Measurements from ENCODE around the gene EIF2S1. TPM values are rescaled to one million over a fixed set of nuclear protein-coding genes. Genes with fewer than 3 reads are reported as not detected.

Gene EIF2S1
- total and polyA plus RNA-seq, 2 of the 13 experiments (the other 11 are each of a cell fraction or from before 2014, with no cell fraction given) = 49.1 to 246 TPM

DNA sequence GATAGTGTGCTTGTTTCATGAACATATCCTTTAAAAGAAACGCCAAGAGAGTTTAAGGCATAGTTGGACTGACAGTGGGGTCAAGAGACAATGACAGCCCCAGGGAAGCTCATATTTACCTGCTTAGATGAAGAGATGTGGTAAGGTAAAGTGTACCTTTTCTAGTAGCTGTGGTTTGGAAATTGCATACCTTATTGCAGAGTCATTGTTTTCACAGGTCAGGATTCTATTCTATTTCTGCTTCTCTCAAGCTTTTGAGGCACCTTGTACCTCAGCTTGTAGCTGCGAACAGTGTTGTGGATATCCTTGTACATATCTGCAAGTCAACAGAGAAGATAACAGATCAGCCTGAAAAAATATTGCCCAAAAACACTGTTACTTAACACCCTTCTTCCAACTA, 48.3 kb upstream of the EIF2S1 start (continued):
- TF ChIP-seq, protein P1, sequence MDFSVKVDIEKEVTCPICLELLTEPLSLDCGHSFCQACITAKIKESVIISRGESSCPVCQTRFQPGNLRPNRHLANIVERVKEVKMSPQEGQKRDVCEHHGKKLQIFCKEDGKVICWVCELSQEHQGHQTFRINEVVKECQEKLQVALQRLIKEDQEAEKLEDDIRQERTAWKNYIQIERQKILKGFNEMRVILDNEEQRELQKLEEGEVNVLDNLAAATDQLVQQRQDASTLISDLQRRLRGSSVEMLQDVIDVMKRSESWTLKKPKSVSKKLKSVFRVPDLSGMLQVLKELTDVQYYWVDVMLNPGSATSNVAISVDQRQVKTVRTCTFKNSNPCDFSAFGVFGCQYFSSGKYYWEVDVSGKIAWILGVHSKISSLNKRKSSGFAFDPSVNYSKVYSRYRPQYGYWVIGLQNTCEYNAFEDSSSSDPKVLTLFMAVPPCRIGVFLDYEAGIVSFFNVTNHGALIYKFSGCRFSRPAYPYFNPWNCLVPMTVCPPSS (IDR thresholded peaks at IDR 0.05) = no peak
- TF ChIP-seq ZNF780A (CRISPR knock-in tag; IDR thresholded peaks at IDR 0.05) = no peak
- TF ChIP-seq, protein P2, sequence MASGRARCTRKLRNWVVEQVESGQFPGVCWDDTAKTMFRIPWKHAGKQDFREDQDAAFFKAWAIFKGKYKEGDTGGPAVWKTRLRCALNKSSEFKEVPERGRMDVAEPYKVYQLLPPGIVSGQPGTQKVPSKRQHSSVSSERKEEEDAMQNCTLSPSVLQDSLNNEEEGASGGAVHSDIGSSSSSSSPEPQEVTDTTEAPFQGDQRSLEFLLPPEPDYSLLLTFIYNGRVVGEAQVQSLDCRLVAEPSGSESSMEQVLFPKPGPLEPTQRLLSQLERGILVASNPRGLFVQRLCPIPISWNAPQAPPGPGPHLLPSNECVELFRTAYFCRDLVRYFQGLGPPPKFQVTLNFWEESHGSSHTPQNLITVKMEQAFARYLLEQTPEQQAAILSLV (CRISPR knock-in tag; IDR thresholded peaks at IDR 0.05; ENCODE audit: borderline replicate concordance) = no peak
- no peak for TF ChIP-seq CREB1 (IDR thresholded peaks at IDR 0.05)
- TF ChIP-seq CREB1 (CRISPR knock-in tag; IDR thresholded peaks at IDR 0.05) = 0 out of 2 replicates have a peak, but pooled peaks have one; percentile 5
- TF ChIP-seq ELF4 (CRISPR knock-in tag; IDR thresholded peaks at IDR 0.05; ENCODE audit: borderline replicate concordance) = no peak
- TF ChIP-seq MAFF (IDR thresholded peaks at IDR 0.05; ENCODE audit: low read depth, low read length) = peak; percentile 27; the same call in 1 of the 2 replicates
- no peak for TF ChIP-seq ZNF644 (CRISPR knock-in tag; IDR thresholded peaks at IDR 0.05; ENCODE audit: low read depth)
- TF ChIP-seq POLR2AphosphoS5 (IDR thresholded peaks at IDR 0.05; ENCODE audit: low read depth, low read length) = no peak
- TF ChIP-seq NFKBIZ (CRISPR knock-in tag; IDR thresholded peaks at IDR 0.05) = no peak
- TF ChIP-seq TCF7 (IDR thresholded peaks at IDR 0.05; ENCODE audit: low read depth) = 0 out of 2 replicates have a peak, but pooled peaks have one; percentile 26
- TF ChIP-seq, protein P3, sequence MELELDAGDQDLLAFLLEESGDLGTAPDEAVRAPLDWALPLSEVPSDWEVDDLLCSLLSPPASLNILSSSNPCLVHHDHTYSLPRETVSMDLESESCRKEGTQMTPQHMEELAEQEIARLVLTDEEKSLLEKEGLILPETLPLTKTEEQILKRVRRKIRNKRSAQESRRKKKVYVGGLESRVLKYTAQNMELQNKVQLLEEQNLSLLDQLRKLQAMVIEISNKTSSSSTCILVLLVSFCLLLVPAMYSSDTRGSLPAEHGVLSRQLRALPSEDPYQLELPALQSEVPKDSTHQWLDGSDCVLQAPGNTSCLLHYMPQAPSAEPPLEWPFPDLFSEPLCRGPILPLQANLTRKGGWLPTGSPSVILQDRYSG (CRISPR knock-in tag; IDR thresholded peaks at IDR 0.05) = no peak
- TF ChIP-seq HMG20B (CRISPR knock-in tag; conservative IDR thresholded peaks at IDR 0.05) = no peak
- no peak for TF ChIP-seq ZNF3 (CRISPR knock-in tag; IDR thresholded peaks at IDR 0.05)
- TF ChIP-seq ZNF629 (CRISPR knock-in tag; conservative IDR thresholded peaks at IDR 0.05) = no peak
- no peak for TF ChIP-seq MBNL3 (CRISPR knock-in tag; conservative IDR thresholded peaks at IDR 0.05)
- TF ChIP-seq FOXP1 (IDR thresholded peaks at IDR 0.05) = no peak
- TF ChIP-seq FOXP1 (CRISPR knock-in tag; IDR thresholded peaks at IDR 0.05) = peak; percentile 36; the same call in 1 of the 2 replicates
- no peak for TF ChIP-seq FOXK2 (IDR thresholded peaks at IDR 0.05)
- peak; percentile 71; the same call in 1 of the 2 replicates for TF ChIP-seq NFE2L2 (IDR thresholded peaks at IDR 0.05; ENCODE audit: low read length)
- no peak for TF ChIP-seq ZFY (CRISPR knock-in tag; IDR thresholded peaks at IDR 0.05)
- TF ChIP-seq, protein P4, sequence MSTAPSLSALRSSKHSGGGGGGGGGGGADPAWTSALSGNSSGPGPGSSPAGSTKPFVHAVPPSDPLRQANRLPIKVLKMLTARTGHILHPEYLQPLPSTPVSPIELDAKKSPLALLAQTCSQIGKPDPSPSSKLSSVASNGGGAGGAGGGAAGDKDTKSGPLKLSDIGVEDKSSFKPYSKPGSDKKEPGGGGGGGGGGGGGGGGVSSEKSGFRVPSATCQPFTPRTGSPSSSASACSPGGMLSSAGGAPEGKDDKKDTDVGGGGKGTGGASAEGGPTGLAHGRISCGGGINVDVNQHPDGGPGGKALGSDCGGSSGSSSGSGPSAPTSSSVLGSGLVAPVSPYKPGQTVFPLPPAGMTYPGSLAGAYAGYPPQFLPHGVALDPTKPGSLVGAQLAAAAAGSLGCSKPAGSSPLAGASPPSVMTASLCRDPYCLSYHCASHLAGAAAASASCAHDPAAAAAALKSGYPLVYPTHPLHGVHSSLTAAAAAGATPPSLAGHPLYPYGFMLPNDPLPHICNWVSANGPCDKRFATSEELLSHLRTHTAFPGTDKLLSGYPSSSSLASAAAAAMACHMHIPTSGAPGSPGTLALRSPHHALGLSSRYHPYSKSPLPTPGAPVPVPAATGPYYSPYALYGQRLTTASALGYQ (CRISPR knock-in tag; IDR thresholded peaks at IDR 0.05) = no peak
- no peak for TF ChIP-seq ZNF614 (CRISPR knock-in tag; IDR thresholded peaks at IDR 0.05; ENCODE audit: borderline replicate concordance)
- no peak for TF ChIP-seq NFE2L1 (CRISPR knock-in tag; IDR thresholded peaks at IDR 0.05; ENCODE audit: borderline replicate concordance)
- no peak for TF ChIP-seq PCBP1 (IDR thresholded peaks at IDR 0.05; ENCODE audit: borderline replicate concordance, low read depth, low read length)
- TF ChIP-seq GATA4 (IDR thresholded peaks at IDR 0.05; ENCODE audit: borderline replicate concordance, low read depth) = peak; percentile 46; the same call in 1 of the 2 replicates
- no peak for TF ChIP-seq SALL2 (CRISPR knock-in tag; IDR thresholded peaks at IDR 0.05)
- no peak for TF ChIP-seq KLF11 (CRISPR knock-in tag; IDR thresholded peaks at IDR 0.05)
- TF ChIP-seq MYNN (CRISPR knock-in tag; IDR thresholded peaks at IDR 0.05; ENCODE audit: low read depth) = no peak
- TF ChIP-seq ATF1 (CRISPR knock-in tag; IDR thresholded peaks at IDR 0.05) = no peak
